ES-I3 (cell line): ENCODE results near the gene TAS2R38.
"Not testable (repeated sequence)": the region's sequence is repeated elsewhere in the genome, so short reads cannot be mapped to it uniquely, and the experiment has no call there.

Experiments
- H3K36me3 ChIP-seq: 2 replicates; pipeline ENCODE4 v1.6.1; 2013; ENCODE audit warnings: mild to moderate bottlenecking, low read length, control low read depth, moderate library complexity; ENCODE audit not compliant: insufficient read depth
- H3K4me1 ChIP-seq: 2 replicates; pipeline ENCODE4 v1.6.1; 2013; ENCODE audit warnings: mild to moderate bottlenecking, control low read depth, low read length; ENCODE audit not compliant: insufficient read depth
- H3K9ac ChIP-seq: 2 replicates; pipeline ENCODE4 v1.6.1; 2013; ENCODE audit warnings: low read depth, mild to moderate bottlenecking, low read length, moderate library complexity
- H3K9me3 ChIP-seq: 2 replicates; pipeline ENCODE4 v1.6.1; 2013; ENCODE audit warnings: mild to moderate bottlenecking, low read length, moderate library complexity; ENCODE audit not compliant: control insufficient read depth, insufficient read depth

Gene TAS2R38

GRCh38 chr7:141991140-141991539, 17.6 kb upstream of the TAS2R38 start:
- no peak overlapping the region for H3K9ac ChIP-seq
- no peaks in the 10 kb centered on the region for H3K36me3 ChIP-seq
- H3K4me1 ChIP-seq = no peaks in the 10 kb centered on the region; the same call in 1 of the 2 replicates
- no peaks in the 10 kb centered on the region for H3K9me3 ChIP-seq

- Histone ChIP-seq H3K4me1 (no peaks in the 10 kb centered on the region), H3K36me3 (no peaks in the 10 kb centered on the region), H3K9ac (no peak overlapping the region), H3K9me3 (no peaks in the 10 kb centered on the region)
Observed at GRCh38 chr7:141990011-141990725, 16.6 kb upstream of the TAS2R38 start.

- H3K9ac ChIP-seq, H3K4me1 ChIP-seq: not testable (repeated sequence)
Observed at GRCh38 chr7:141987803-141988202, 14.2 kb upstream of the TAS2R38 start.

GRCh38 chr7:141986923-141987322, 13.3 kb upstream of the TAS2R38 start:
- H3K36me3 ChIP-seq = no peaks in the 10 kb centered on the region
- no peak overlapping the region for H3K9ac ChIP-seq
- H3K4me1 ChIP-seq = no peaks in the 10 kb centered on the region
- no peaks in the 10 kb centered on the region for H3K9me3 ChIP-seq

More at GRCh38 chr7:141987803-141988202, 14.2 kb upstream of the TAS2R38 start:
- H3K36me3 ChIP-seq, H3K9me3 ChIP-seq: not testable (repeated sequence)

- not testable (repeated sequence) for H3K4me1 ChIP-seq, H3K36me3 ChIP-seq, H3K9me3 ChIP-seq
- H3K9ac ChIP-seq = peak overlapping the region; percentile 50; the same call in 1 of the 2 replicates
Observed at GRCh38 chr7:141985926-141986325, 12.4 kb upstream of the TAS2R38 start.

GRCh38 chr7:141979568-141979967, 6.0 kb upstream of the TAS2R38 start:
- H3K9me3 ChIP-seq = no peaks in the 10 kb centered on the region
- no peaks in the 10 kb centered on the region for H3K36me3 ChIP-seq
- H3K4me1 ChIP-seq = no peaks in the 10 kb centered on the region
- H3K9ac ChIP-seq = no peak overlapping the region

- Histone ChIP-seq H3K9ac (no peak overlapping the region), H3K4me1 (no peaks in the 10 kb centered on the region), H3K36me3 (no peaks in the 10 kb centered on the region), H3K9me3 (no peaks in the 10 kb centered on the region)
Observed at GRCh38 chr7:141978351-141978750, 4.8 kb upstream of the TAS2R38 start.

- H3K36me3 ChIP-seq = no peaks in the 10 kb centered on the region
- H3K4me1 ChIP-seq = no peaks in the 10 kb centered on the region
- peak overlapping the region; percentile 17; the same call in 1 of the 2 replicates for H3K9ac ChIP-seq
Observed at GRCh38 chr7:141976524-141977245, 3.1 kb upstream of the TAS2R38 start.

GRCh38 chr7:141975806-141976523, 2.4 kb upstream of the TAS2R38 start:
- H3K4me1 ChIP-seq = no peaks in the 10 kb centered on the region
- no peaks in the 10 kb centered on the region for H3K9me3 ChIP-seq
- no peaks in the 10 kb centered on the region for H3K36me3 ChIP-seq
- peak overlapping the region; percentile 17; the same call in 1 of the 2 replicates for H3K9ac ChIP-seq

More at GRCh38 chr7:141976524-141977245, 3.1 kb upstream of the TAS2R38 start:
- no peaks in the 10 kb centered on the region for H3K9me3 ChIP-seq

GRCh38 chr7:141974831-141975230, 1.3 kb upstream of the TAS2R38 start:
- Histone ChIP-seq H3K9me3 (no peaks in the 10 kb centered on the region), H3K9ac (no peak overlapping the region), H3K36me3 (no peaks in the 10 kb centered on the region), H3K4me1 (no peaks in the 10 kb centered on the region)

GRCh38 chr7:141960687-141961422, 12.7 kb downstream of the TAS2R38 start:
- Histone ChIP-seq H3K9ac (no peak overlapping the region), H3K36me3 (no peaks in the 10 kb centered on the region), H3K9me3 (no peaks in the 10 kb centered on the region), H3K4me1 (no peaks in the 10 kb centered on the region)

- Histone ChIP-seq H3K4me1 (peaks cover 9% of the 10 kb centered on the region), H3K9me3 (no peaks in the 10 kb centered on the region), H3K36me3 (no peaks in the 10 kb centered on the region), H3K9ac (no peak overlapping the region)
Observed at GRCh38 chr7:141956084-141956483, 17.5 kb downstream of the TAS2R38 start.

- peaks cover 9% of the 10 kb centered on the region for H3K4me1 ChIP-seq
- H3K9me3 ChIP-seq = no peaks in the 10 kb centered on the region
- no peak overlapping the region for H3K9ac ChIP-seq
- no peaks in the 10 kb centered on the region for H3K36me3 ChIP-seq
Observed at GRCh38 chr7:141954334-141954733, 19.2 kb downstream of the TAS2R38 start.

- Histone ChIP-seq H3K4me1 (peaks cover 9% of the 10 kb centered on the region), H3K36me3 (no peaks in the 10 kb centered on the region), H3K9me3 (no peaks in the 10 kb centered on the region), H3K9ac (no peak overlapping the region)
Observed at GRCh38 chr7:141952461-141952860, 21.1 kb downstream of the TAS2R38 start.
